Left forelimb (tissue), 1 donor: Measurements from ENCODE around the gene CACNA1I.
"Not testable (repeated sequence)": the region's sequence is repeated elsewhere in the genome, so short reads cannot be mapped to it uniquely, and the experiment has no call there.

ENCODE experiments used
- DNase-seq: peaks from one replicate; pipeline ENCODE4 v3.0.0-alpha.2; 2018; ENCODE audit warnings: low spot score

CACNA1I gene

DNA sequence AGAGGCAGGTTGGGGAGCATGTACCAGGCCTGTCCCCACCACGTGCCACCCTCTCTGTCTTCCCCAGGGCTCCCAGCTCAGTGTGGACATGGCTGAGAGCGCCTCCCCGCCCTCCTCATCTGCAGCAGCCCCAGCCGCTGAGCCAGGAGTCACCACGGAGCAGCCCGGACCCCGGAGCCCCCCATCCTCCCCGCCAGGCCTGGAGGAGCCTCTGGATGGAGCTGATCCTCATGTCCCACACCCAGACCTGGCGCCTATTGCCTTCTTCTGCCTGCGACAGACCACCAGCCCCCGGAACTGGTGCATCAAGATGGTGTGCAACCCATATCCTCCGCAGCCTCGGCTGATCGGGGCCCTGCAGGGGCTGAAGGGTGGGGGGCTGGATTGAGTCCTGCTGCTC, at the start of gene CACNA1I:
CACNA1I (plus strand) TSS at position 89 of the 400 bp plus-strand sequence; CDS start at position 89, 0 bp downstream.
- no peak for DNase-seq

DNA sequence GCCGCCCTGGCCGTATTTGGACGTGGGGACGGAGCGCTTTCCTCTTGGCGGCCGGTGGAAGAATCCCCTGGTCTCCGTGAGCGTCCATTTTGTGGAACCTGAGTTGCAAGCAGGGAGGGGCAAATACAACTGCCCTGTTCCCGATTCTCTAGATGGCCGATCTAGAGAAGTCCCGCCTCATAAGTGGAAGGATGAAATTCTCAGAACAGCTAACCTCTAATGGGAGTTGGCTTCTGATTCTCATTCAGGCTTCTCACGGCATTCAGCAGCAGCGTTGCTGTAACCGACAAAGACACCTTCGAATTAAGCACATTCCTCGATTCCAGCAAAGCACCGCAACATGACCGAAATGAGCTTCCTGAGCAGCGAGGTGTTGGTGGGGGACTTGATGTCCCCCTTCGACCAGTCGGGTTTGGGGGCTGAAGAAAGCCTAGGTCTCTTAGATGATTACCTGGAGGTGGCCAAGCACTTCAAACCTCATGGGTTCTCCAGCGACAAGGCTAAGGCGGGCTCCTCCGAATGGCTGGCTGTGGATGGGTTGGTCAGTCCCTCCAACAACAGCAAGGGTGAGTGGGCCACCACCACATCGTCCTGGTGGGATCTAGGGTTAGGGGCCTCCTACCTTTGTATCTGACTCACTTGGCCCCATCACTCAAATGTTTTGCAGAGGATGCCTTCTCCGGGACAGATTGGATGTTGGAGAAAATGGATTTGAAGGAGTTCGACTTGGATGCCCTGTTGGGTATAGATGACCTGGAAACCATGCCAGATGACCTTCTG, 49.3 kb upstream of the CACNA1I start:
- DNase-seq, result not testable (repeated sequence)

DNA sequence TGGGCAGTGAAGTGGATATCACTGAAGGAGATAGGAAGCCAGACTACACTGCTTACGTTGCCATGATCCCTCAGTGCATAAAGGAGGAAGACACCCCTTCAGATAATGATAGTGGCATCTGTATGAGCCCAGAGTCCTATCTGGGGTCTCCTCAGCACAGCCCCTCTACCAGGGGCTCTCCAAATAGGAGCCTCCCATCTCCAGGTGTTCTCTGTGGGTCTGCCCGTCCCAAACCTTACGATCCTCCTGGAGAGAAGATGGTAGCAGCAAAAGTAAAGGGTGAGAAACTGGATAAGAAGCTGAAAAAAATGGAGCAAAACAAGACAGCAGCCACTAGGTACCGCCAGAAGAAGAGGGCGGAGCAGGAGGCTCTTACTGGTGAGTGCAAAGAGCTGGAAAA, 48.5 kb upstream of the CACNA1I start:
- DNase-seq, result not testable (repeated sequence)

DNA sequence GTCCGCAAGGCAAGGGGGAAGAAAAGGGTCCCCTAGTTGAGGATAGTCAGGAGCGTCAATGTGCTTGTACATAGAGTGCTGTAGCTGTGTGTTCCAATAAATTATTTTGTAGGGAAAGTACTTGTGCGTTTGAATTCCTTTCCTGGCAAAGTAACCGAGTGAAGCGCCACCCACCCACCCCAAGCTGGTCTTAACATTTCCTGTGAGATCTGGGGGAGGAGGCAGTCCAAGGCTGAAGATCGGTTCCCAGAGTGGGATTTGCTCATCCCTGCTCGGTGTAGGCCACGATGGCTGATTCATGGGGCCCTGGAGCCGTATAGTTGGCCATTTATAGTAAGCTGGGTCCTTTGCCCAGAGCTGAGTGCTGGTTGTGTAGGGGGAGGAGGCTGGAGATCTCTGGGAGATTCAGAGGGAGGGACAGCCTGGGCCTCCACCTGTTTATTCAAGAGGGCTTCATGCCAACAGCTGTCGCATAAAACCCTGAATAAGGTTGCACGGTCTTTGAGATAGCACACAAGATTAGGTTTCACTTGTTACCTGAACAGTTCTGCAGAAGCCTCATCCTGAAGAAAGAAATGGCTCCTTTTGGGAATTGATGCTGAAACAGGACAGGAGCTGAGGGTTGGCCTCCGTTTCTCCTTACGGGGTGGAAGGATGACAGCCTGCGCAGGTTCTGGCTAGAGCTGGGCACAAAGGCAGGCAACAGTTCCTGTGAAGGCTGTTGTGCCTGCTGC, 47.8 kb upstream of the CACNA1I start:
- DNase-seq, result no peak

DNA sequence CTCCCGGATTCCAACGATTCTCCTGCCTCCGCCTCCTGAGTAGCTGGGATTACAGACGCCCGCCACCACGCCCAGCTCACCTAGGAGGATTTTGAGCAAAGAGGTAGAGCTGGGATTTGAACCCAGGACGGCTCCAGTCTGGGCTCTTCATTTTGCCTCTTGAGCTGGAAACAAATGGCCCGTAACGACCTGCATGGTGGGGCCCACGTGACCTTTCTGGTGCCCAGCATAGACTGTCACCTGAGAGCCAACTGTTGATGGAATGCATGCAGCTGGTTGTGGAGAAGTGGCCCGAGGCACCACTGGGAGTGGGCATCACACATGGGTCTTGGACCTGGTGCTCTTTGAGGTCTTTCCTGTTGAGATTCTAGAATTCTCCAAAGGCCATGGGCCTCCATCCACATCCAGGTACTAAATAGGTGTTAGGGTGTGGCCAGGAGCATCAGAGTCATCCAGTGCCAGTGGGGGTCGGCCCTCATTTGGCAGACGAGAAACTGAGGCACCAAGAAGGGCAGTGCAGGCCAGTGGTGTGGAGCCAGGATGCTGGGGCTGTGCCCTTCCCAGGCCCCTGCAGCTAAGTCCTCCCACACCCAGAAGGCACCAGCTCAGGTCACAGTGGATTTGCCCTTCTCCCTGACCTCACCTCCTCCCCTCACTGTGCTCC, 46.3 kb upstream of the CACNA1I start:
- DNase-seq, result no peak

DNA sequence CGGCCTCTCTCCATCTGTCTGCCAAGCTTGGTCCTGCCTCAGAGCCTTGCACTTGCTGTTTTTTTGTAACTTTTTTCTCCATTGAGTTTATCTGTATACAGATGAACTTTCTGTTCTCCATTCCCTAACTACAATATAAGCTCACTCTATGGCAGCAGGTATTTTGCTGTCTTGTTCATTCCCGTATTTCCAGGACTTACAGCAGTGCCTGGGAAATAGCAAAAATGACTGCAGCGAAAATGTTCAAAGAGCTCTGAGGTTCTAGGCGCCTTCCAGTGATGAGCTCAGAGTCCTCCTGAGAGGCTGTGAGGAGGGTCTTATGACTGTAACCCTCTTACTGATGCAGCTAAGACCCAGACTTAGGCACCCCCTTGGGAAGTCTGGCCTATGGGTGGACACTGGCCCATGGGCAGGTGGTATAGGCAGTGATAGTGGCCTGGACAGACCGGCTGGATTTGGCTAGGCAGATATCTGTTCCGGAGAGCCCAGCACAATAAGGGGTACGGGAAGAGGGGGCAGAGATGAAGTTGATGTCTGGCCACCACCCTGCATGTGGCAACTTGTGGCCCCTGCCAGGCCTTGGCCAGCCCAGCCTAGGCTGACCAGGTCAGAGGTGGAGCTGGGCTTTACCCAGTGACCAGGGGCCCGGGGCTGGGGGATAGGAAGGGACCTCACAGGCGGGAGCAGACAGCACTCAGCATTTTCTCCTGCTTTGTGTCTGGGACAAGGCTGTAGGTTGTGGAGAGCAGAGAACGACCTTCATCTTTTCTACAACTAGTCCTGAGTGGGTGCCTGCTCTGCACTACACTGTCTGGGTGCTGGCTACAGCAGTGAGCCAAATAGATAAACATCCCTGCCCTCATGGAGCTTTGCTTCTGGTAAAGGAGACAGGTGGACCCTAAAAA, 45.5 kb upstream of the CACNA1I start:
- DNase-seq, result no peak

DNA sequence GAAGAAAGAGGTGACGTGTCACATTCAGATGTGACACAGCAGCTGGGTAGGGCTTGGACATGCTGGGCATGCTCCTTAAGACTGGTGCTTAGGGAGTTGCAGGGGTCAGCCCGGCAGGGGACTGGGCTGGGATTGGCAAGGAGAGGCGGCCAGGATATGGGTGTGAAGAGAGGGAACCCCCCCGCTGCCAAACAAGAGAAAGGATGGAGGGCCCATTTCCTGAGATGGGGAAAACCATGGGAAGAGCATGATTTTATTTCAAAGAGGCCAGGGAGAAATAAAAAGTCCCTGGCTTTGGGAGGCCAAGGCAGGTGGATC, 44.9 kb upstream of the CACNA1I start:
- DNase-seq, result no peak

DNA sequence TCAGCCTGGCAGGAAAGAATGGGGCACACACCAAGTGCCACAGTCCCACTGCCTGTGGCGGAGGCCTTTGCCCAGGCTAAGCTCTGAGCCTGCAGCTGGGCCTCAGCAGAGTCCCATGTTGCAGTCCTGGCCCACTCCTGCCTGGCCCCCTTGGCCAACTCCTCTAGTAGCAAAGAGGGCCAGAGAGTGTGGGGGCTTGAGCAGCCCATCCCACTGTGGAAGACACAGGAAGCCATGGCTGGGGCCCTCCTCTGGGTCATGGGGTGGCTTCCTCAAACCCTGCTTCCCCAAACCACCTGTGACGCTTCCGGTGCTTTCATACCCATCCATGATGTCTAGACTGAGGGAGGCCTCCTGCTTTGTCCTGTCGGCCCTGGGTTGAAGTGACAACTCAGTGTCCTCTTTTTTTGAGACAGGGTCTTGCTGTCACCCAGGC, 43.8 kb upstream of the CACNA1I start:
- no peak for DNase-seq

DNA sequence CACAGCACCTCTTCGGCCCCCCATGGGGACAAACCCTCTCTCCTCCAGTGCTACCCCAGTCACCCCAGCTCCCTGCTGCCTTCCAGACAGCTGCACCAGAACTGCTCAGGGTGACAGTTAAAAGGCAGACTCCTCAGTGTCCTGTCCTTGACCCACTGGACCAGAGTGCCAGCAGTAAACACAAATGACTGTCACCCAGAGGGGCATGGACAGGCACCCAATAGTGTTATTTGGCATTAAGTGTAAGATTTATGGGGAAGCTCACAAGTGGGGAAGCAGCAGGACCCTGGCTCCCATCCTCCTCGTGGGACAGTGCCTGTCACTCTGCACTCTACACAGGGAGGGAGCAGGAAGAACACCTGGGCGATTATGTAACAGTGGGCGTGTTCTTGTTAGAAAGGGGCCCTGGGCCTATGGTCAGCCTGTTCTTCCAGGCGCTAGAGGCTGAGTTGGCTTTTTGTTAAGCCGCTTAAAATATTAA, 43.0 kb upstream of the CACNA1I start:
- no peak for DNase-seq

DNA sequence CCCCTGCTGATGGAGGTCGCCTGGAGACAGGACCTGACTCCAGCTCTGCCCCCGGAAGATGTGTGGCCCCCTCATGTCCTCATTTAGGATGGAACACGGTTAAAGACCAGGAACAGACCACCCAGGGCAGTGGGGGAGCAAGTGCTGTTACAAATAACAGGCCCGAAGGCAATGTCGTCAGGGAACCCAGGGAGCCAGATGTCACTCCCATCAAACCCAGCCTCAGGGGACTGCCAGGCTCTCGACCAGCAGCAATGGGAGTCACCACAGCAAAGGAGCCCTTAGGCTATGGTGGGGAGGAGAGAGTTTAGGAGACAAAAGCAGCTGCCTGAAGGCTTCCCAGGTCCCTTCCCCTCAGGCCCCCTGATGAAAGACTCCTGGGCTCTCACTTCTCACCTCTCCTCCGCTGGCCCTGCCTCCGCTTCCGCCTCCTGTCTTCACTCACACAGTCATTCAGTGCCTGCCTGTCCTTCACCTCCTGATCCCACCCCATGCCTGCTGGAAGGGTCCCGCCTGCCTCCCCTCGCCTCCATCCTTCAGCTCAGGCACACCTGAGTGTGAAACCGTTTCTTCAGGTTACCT, 42.4 kb upstream of the CACNA1I start:
- no peak for DNase-seq

DNA sequence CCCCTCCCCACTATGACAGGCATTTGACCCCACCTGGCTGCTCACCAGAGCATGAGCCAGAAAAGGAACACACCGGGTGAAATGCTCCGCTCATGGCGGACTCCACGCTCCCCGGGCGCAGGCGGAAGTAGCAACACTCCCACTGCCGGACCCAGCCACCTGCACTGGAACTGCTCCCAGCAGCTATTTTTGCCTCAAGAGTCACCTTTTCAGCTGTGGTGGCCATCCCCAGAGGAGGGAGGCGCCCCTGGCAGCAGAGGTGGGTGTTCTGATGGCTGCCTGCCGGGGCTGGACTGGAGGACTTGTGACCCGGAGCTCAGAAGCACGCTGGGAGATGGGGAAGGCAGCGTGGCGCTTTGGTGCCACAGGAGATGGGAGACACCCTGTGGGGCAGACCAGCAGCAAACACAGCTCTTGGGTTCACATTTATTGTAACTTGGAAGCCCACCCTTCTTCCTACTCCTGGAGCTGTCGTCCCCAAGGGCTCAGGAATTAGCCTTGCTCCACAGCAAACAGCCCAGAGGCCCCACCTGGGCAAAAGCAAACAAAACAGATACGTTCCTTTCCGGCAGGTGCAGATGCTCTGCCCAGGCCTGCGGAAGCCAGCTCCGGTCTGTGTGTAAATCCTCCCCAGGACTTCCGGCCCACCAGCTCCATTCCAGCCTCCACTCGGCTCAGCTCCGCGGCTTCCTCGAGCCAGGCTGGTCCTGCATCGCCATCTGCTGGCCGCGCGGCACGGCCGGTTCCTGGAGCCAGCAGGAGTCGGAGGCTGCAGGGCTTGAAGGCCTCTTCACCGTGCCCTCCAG, 41.7 kb upstream of the CACNA1I start:
- peak; percentile 91 for DNase-seq

DNA sequence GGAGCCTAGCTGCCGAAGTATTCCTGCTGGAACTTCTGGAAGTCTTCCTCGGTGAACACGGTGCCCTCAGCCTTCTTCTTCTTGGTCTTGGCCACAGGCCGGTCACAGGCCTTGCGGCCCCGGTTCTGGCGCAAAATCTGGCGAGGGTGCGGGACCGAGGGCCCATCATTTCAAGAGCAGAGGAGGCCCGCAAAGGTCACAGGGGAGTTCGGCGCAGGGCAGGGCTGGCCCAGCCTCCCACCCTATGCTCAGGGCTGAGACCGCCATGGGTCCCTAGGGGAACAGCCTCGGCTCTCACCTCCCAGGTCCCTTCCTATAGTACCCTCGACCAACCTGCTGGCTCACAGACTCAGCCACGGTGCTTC, 41.1 kb upstream of the CACNA1I start:
- no peak for DNase-seq

DNA sequence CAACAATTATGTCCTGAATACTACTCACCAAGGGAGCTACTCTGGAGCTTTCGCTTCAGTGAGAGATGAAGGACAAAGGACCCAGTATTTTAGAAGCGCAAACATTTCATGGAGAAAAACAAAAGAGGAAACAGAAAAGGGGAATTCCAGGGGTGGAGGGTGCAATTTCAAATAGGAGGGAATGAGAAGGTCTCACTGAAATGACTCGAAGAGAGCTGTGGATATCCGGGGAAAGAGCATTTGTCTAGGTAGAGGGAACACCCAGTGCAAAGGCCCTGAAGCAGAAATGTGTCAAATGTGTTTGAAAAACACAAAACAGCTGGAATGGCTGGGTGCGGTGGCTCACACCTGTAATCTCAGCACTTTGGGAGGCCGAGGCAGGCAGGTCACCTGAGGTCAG, 40.4 kb upstream of the CACNA1I start:
- no peak for DNase-seq

DNA sequence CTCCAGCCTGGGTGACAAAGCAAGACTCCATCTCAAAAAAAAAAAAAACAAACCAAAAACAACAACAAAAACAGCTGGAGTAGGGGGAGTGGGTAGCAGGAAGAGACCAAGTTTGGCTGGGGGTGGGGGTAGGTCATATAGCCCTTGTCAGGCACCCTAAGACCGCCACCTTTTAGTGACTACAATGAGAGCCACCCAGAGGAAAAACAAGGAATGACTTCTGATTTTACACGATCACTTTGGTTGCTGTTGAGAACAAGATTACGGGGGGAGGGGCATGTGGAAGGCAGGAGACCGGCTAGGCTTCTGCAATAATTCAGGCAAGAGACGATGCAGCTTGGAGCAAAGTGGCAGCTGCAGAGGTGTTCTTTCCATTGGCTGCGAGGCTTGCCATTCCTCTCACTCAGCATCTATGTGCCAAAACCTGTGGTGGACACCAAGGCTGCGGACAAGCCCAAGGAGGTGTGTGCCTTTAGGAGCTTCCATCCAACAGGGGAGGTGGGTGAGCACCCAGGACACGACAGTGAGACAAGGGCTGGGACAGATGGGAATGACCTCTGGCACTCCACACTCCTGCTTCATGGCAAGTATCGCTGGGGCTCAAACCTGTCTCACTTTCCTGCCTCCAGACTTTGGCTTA, 39.7 kb upstream of the CACNA1I start:
- no peak for DNase-seq

DNA sequence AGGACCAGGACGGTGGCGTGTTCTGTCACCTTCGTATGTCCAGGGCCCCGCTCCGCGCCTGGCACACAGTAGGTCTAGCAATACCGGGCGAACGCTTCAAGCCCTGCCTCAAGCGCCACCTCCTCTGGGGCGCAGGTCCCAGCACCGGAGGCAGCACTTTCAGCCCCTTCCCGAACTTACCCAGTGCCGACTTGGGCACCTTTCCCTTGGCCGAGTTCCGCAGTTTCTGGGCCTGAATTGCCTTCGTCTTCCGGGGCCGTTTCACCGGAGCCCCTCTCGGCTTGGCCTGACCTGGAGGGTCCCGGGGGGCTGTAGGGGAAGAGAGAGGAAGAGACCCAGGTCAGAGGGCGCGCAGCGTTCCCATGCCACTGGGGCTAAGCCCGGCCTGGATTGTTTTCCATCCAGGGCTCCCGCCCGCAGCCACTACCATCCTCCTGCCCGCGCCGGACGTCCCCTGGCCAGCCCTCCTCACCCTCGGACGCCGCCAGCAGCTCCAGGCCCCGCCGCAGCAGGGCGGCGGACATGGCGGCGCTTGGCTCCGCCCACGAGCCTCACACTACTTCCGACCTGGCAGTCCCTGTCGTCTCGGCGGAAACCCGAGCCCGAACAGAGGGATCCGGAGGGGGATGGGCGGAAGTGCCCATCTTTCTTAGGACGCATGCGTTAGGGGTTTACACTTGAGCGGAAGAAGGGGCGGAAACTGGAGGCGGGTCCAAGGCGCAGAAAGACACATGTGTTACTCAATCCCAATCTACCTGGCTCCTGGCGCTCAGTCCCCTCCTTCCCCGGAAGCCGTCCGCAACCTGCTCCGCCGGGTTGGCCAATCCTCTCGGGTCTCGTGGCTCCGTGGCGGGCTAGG, 38.1 kb upstream of the CACNA1I start, which contains the start of gene RPS19BP1:
RPS19BP1 (minus strand) TSS at position 534 of the 859 bp plus-strand sequence; CDS start at position 524, 10 bp downstream.
- peak; percentile 99 for DNase-seq

DNA sequence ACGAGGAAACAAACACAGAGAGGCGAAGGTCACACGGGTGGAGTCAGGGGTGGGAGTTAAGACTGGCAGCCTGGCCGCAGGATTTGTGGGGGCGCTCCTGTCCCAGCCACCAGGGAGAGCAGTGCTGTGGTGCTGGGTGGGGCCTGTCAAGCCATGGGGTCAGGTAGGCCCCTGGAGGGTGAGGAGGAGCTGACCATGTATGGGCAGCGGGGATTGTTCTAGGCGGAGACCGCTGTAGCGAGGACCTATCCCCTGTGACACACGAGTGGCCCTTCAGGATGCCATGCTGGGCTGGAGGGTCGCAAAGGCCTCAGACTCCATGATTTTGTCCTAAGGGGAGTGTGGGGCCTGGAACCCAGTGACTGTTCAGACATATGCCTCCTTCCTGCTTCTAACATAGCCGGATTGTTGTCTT, 36.5 kb upstream of the CACNA1I start:
- DNase-seq, result no peak

DNA sequence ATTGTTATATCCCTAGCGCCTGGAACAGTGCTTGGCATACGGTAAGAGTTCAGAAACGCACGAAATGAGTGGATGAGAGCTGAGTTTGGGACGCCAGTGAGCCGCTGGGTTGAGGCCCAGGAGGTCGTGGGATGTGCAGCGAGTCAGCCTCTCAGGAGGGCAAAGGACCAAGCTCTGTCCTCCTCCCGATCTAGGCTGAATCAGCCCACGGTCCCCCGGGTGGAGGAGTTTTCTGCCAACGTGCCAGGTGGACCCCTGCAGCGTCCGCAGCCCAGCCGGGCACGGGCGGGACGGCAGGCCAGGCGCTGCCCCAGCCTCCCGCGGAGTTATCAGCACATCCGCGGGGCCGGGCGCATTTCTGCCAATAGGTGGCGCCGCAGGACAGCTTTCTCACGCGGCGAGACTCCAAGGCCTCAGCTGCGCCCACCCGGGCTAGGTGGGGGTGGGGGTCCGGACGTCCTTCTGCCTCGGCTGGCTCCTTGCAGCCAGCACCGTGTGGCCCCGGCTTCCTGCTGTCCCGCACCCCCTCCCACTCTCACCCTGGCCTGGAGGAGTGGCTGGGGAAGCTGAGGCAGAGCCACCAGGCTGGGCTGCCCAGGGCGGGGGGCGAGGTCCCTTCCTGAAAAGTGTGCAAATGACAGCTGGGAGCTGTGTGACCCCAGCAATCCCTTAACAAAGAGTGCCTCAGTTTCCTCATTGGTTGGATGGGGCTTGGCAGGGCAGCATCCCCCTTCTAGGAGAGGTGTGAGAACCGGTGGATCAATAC, 35.8 kb upstream of the CACNA1I start:
- DNase-seq, result peak; percentile 91

DNA sequence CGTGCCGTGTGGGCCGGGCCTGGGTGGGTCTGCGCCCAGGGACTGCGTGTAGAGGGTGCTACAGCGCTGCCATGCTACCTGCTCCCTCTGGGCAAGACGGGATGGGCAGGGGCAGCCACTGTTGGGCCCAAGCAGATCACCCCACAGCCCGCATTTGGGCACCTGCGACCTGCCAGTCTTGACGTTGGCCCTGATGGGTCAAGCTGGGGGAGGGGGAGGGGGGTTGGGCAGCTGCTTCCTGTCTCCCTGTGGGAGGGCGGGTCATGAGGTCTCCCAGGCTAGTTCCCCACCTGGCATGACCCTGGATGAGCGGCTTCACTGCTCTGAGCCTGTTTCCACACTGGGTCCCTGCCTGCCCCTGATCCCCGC, 35.2 kb upstream of the CACNA1I start:
- DNase-seq, result no peak
